Stimulated activated CD8-positive, alpha-beta memory T cell treated with anti-CD3 and anti-CD28 coated beads, Interleukin-15, amount 100 ng/mL, for 48 hours (primary cell): ENCODE results near the gene FGF23.
A peak's percentile ranks its signal among the peaks of the same experiment; 100 is the strongest.

ENCODE experiments used
- DNase-seq, 2 donors: peaks; one replicate each; pipeline ENCODE4 v3.0.0-alpha.2; 2020; ENCODE audit warnings: low read depth in 2 of 2

Gene FGF23

DNA sequence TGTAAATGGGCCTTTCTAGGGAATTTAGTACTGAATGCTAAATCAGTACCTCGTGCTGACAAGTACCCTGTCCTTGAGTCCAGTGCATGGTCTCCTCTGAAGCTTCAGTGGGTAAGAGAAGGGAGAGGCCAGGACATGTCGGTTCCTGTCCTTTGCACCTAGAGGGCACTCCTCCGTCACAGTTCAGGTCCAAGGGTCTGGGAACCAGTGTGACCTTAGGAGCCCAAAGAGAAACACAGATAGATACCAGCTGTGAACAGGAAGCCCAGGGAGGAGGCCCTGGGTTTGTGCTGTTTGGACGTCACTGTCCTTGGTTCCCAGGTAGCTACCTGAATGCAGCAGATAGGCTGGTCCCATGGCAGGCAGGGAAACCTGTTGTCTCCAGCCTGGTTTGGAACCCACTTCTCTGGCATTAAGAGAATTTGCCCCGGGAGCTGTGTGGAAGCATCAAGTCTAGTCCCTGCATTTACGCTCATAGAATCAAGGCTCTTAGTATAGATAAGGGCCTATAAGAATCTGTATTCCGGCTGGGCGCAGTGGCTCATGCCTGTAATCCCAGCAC lies 3.9 kb upstream of the FGF23 start:
- no peak for DNase-seq

DNA sequence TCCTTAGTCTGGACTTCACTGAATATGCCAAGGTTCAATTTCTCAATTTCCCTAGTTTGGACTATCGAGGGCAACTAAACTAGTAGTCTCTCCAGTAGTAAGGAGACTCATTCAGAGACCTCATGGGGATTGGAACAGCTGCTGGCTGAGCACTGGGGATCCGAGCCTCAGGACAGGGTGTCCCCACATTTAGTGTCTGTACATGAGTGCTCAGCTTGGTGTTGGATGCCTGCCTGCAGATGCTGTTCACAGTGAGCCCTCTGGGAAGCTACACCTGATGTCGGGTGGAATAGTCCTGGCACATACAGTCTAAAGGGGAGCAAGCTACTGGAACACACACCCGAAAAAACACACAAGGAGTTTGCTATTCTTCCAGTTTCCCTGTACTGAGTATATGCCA lies 820 bp upstream of the FGF23 start:
- DNase-seq, result no peak

DNA sequence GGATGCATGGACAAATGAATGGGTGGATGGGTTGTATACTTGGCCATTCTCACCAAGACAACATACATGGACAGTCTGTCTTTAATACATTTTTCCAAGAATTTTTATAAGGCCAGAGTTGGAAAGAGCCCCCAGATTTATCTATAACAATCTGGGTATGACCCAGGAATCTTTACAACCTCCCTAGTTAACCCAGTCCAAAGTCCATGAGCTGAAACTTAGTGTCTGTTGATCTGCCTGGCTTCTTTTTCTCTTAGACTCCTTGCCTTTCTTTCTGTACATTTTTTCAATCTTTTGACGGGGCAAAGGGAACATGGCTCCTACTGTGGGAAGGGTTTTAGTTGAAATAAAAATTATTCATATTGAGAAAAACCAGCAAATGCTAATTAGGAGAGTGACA lies 740 bp downstream of the FGF23 start:
- no peak for DNase-seq

DNA sequence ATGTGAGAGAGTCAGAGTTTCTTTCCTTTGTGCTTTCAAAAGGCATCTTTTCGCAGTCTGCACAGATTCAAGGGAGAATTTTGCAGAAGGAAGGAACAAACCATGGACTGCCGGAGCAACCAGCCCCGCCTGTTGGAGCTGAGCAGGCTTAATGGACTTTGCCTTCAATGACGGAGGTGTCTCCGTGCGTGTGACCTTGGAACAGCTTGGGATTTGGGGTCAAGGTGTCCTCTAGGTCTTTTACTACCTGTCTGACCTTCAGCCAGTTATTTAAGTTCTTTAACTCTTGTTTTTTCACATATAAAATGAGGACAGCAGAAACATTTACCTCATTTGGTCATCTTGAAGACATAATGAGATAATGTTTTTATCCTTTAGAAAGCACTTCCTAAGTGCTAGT lies 4.1 kb downstream of the FGF23 start:
- DNase-seq, result no peak

DNA sequence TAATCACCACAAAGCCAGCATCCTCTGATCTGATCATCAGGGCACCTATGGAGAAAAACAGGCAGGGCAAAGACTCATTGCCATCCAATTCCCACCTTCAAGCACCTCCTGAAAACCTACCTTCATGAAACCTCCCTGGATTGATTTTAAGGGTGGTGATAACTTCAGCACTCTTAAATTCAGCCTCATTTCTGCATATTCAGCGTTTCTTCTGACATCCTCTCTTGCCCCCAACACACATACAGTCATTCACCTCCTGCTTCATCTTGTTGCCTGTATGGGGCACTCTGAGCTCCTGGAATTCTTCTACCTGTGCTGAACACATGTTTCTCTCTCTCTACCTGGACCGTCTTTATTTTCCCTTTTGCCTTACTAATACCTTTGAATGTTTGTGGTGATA lies 6.9 kb downstream of the FGF23 start:
- no peak for DNase-seq

DNA sequence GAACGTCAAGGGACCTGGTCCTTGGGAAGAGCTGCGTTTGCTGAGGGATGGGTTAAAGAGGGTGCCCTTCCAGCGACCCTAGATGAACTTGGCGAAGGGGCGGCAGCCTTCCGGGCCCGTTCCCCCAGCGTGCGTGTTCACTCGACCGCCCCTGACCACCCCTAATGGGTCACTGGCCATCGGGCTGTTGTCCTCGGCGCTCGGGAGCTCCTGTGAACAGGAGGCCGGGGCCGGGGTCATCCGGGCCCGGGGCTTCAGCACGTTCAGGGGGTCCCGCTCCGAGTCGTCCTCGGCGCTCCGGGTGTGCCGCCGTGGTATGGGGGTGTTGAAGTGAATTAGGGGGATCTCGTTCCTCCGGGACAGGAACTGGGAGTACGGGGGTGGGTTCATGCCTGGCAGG lies 9.2 kb downstream of the FGF23 start:
- DNase-seq, result no peak

DNA sequence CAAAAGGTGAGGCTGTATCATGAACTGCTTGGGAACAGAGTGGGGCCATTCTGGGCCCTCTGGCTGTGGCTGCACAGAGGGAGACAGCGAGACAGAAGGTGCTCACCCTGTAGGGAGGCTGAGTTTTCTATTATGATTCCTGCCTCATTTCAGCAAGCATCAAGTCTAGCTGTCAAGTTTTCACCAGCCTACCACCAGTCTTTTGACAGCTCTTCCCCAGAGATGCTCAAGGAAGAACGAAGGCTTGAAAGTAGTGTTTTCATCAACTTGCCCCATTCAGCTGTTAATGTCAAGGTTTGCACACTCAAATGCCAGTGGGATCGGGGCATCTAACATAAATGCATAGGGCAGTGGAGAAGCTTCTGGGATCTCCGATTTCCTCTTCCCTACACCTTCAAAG lies 10.0 kb downstream of the FGF23 start:
- no peak for DNase-seq

DNA sequence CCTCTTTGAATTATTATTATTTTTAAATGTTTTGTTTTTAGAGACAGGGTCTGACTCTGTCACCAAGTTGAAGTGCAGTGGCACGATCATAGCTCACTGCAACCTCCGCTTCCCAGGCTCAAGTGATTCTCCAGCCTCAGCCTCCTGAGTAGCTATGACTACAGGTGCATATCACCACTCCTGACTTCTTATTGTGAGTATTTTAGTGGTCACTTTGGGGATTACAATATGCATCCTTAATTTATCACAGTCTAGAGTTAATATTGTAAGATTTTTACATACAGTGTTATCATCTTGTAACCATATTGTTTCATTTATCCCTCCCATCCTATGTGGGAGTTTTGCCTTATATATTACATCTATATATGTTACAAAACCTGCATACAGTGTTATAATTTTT lies 13.4 kb downstream of the FGF23 start:
- DNase-seq, result no peak

DNA sequence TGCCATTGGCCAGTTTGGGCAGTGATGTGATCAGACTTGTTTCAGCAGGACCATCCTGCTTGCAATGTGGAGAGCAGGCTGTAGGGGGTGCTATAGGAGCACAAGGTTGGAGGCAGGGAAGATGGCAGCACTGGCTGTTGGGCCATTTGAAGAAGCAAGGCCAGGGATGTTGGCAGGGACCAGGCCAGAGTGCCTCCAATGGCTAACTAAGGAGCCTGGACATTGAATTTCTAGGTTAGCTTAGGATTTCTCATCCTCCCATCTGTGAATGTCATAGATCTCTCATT lies 23.5 kb downstream of the FGF23 start:
- DNase-seq, result peak; percentile 28 to 44

DNA sequence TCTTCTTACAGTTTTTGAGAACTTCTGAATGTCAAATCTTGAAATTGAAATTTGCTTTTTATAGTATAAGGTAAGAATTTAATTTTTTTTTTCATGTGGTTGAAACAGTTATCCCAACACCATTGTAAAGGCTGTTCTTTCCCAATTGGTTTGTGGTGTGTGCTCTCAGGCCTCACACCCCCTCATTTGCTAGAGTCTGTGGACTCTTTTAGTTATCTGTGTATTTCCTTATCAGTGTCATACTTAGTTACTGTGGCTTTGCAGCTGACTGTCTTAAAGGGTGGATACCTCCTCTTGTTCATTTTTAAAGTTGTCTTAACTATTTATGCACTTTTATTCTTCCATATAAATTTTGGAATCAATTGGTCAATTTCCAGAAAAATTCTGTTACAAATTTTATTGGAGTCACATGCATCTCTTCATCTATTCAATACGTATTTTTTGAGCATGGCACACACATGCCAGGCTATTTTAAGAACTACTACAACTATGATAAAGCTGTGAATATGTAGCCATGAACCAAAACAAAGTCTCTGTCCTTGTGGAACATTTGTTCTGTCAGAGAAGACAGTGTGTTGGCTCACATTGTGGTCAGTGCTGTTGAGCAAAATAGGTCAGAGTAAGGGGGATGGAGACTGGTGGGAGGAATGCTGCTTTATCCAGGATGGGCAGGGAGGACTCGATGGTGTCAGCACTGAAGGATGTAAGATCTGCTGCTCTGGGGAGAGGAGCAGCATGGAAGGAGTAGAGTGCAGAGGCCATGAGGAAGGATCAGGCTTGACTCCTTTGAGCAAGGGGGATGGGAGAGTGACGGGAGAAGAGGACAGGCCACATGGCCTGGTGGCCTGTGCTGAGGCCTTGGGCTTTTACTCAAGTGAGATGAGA lies 24.1 kb downstream of the FGF23 start:
- no peak for DNase-seq

DNA sequence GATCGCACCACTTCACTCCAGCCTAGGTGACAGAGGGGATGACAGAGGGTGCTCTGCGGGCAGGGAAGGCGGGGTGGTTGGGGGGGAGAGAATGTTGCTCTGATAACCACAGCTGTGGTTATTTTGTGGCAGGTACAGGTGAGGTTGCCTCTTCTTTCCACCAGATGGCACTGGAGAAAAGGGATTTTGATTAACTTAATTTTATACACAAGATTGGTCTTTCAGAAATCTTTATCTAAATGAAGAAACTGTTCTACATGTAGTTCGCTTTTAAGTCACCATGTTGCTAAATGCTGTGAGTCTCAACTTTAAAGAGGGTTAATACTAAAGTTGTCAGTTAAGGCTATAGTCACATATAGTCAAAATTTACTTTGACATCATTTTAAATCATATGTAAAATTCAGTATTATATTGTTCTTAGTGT lies 25.7 kb downstream of the FGF23 start:
- DNase-seq, result peak; percentile 10 to 16

DNA sequence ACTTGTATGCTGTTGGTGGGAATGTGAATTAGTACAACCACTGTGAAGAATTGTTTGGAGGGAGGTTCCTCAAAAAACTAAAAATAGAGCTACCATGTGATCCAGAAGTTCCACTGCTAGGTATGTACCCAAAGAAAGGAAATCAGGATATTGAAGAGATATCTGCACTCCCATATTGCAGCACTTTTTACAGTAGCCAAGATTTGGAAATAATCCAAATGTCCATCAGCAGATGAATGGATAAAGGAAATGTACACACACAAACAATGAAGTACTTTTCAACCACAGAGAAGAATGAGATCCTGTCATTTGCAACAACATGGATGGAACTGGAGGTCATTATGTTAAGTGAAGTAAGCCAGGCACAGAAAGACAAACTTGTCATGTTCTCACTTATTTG lies 32.6 kb downstream of the FGF23 start:
- DNase-seq, result no peak

DNA sequence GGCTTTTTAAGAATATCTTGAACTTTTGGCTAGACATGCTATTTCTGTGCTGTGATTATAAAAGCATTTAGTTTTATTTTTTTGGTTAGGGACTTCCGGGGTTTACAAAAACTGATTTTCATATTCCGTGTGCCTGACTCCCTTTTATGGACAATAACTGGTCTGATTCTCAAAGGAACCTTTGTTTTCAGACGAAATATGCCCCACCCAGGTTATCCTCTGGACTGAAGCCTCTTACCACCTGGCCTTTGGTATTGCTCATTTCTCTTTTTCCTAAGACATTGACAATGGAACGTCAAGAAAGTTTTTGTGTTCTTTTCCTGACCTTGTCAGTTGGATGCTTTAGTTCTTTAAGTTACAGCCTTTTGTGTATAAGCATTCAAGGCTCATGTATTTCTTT lies 47.7 kb downstream of the FGF23 start:
- no peak for DNase-seq

DNA sequence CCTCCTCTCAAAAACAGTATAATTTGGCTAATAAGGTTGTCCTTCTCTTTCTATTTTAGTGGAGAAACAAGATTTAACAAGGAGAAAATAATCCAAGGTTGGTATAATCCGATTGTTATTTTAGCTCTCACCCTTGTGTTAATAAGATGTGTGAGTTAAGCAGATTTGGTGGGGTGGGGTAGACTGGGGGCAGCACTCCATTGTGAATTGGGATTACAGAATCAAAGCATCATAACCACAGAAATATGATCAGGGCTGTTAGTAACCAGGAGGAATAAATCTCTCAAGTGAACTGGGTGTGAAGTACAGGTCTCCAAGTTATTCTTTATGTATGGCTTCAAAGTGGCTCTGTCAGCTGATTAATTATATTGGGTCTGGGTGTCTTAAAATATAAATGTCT lies 48.3 kb downstream of the FGF23 start:
- no peak for DNase-seq

DNA sequence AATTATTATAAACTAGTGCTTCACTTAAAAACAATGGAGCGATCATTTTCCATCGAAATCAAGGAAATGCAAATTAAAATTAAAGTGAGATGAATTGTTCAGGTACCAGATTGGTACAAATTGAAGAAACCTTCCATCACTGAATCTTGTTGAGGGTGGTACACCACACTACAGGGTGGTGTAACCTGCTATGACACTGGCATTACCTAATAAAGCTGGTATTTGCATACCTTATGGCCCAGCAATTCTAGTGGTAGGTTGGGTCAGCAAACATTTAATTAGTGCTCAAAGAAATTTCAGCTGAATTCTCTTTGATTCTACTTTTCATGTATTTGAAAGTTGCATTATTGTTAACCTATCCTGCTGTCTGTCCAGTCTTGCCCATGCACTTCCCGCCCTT lies 49.3 kb downstream of the FGF23 start:
- no peak for DNase-seq

DNA sequence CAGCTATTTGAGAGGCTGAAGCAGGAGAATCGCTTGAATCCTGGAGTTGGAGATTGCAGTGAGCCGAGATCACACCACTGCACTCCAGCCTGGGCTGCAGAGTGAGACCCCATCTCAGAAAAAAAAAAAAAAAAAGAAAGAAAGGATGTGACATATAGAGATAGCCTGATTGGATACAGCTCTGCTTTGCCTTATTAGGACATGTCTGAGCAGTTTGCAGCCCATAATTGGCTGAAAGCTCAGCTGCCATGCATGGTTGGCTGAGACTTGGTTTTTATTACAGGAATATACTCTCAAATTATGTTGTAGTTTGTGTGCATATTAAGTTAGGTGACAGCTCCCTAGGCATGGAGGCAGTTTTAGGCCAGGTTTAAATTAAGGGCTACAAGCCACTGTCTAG lies 52.2 kb downstream of the FGF23 start:
- DNase-seq, result no peak

DNA sequence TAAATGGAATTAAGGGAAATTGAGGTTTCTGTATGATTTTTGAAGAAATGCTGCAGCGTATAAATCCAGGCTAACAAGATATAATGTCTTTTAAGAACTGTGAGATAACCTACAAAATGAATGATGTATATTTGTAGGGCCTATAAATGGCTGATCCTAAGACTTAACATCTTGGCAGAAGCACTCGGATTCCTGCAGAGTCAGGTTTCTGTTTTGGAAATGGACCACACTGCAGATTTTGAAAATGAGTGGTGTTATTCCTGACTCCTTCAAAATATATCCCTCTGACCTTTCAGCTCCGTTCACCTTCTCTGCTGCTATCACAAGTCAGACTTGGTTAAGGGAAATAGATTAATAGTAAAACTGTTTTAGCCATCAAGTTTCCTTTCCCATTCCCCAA lies 53.5 kb downstream of the FGF23 start:
- no peak for DNase-seq

DNA sequence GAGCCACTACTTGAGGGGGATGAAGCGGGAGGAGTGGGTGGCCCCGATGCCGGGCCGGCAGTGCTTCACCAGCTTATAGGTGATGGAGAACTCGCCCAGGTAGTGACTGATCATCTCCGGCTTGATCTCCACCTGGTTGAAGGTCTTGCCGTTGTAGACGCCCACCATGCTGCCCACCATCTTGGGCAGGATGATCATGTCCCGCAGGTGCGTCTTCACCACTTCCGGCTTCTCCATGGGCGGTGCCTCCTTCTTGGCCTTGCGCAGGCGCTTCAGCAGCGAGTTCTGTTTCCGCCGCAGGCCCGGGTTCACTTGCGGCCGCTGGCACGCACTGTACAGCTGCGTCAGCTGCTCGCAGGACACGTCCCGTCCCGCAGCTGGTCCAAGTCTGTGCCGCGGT lies 55.1 kb downstream of the FGF23 start:
- no peak for DNase-seq

DNA sequence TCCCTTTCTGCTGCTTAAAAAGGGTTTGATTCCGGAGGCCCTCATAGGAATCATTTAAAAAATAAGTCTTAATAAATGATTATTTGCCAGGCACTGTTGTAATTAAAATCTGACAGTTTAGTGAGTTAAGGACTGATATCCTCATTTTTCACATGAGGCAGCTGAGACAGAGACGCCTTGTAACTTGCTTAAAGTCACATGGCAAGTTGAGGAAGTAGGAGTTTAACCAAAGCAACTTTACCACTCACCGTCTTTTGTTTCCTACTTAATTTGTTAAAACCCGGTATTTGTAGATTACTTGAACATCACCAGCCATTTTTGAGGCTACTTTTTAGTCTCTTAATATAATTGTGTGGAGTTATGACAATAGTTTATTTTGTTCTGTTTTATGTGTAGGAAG lies 56.1 kb downstream of the FGF23 start:
- DNase-seq, result no peak

DNA sequence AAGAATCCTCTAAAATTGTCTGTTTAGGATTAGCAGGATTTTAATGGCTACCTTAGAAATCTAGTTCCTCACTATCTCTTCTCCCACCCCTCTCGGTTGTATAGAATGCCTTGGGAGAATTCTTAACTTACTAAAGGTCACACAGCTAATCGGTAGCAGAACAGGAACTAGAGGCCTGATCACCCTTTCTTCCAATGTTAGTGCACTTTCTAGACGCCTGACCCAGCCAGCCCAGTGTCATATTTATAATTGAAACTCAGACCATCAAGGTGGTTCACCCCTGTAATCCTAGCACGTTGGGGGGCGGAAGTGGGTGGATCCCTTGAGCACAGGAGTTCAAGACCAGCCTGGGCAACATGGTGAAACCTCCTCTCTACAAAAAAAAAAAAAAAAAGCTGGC lies 56.8 kb downstream of the FGF23 start:
- no peak for DNase-seq

DNA sequence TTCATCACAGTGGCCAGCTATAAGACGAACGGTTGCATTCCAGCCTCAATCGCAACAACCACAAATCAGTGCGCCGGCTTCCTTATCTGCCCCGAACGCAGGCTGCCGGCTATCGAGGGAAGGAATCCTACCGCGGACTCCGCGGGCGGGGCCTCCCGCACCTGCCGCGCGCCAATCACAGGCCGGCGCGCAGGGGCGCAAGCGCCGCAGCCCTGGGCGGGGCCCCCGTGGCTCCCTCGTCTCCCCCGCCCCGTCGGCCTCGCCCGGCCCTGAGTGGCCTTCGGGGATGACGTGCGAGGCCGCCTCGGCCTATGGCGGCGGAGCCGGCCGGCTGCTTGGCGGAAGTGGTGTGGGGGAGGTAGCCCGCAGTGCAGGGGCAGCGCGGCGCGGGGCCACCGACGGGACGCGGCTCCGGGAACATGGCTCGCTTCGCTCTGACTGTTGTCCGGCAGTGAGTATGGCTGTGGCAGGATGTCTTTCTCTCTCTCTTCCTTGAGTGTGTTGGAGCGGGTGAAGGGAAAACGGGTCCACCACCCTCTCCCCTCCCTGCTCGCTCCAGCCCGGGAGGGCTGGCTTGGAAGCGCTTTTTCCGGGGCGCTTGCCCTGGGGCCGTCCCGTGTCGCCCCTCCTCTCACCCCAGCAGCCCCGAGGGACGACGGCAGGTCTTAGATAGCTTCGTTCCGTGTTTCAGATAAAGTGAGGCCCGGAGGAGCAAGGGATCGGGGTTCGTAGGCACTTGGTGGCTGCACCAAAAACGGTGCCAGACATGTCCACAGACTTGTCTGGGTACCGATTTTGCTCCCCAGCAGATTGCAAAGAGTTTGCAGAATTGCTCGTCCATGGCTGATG lies 58.4 kb downstream of the FGF23 start, which contains the start of gene TIGAR:
Gene TIGAR, plus strand, starts transcription at position 361 of the 849 bp plus-strand sequence. Its CDS starts 59 bp downstream, at position 420.
- peak; percentile 92 for DNase-seq

DNA sequence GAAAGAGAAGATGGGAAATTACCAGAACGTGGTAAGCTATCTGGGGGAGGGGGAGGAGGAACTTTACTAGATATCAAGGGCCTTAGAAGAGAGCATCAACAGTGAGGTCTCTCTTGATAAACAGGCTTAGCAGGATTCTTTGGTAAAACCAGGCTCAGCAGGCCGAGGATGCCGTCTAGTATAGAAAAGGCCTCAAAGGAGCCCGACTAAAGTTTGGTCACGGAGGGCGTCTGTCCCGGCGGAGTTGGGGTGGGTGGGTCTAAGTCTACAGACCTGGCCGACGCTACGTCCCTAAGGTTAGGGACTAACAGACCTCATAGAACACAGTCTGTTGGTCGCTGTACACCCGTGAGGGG lies 59.0 kb downstream of the FGF23 start:
- no peak for DNase-seq
